MM.1S (cell line): Measurements from ENCODE around the gene CABLES2.

Source experiments
- CTCF ChIP-seq: fragments of 300-600 bp; sonication (generic); IDR thresholded peaks from 2 replicates; pipeline ENCODE4 v1.5.1; 2016; ENCODE audit warnings: antibody characterized with exemption, low read length, mixed read lengths
- EZH2 ChIP-seq: fragments of 300-600 bp; sonication (generic); optimal IDR thresholded peaks from 2 replicates; pipeline ENCODE3; 2017; ENCODE audit warnings: low read depth, mild to moderate bottlenecking, antibody characterized with exemption, low read length, mixed read lengths

GRCh38 chr20:62362991-62363919 is 43.8 kb downstream of the CABLES2 start:
- no peak for TF ChIP-seq CTCF
- no peak for TF ChIP-seq EZH2
